Measurements from ENCODE around the gene KRT34.

Gene KRT34

GRCh38 chr17:41393294-41393693, 11.2 kb upstream of the KRT34 start:
- H3K79me2 ChIP-seq (ENCODE audit: control insufficient read depth, low read length): no peaks in the 10 kb centered on the region
- no peaks in the 10 kb centered on the region for H3K4me1 ChIP-seq (ENCODE audit: control insufficient read depth, low read length)
- TF ChIP-seq EZH2phosphoT487 (IDR thresholded peaks at IDR 0.05; ENCODE audit: borderline replicate concordance, low read length) (no peak), CTCF (IDR thresholded peaks at IDR 0.05; ENCODE audit: low read depth, low read length, poor library complexity, severe bottlenecking) (no peak)
- H3K27me3 ChIP-seq (ENCODE audit: control insufficient read depth, low read length): peaks cover 9% of the 10 kb centered on the region; the same call in 1 of the 2 replicates
- no peaks in the 10 kb centered on the region for H3K9me2 ChIP-seq (replicated peaks; ENCODE audit: control insufficient read depth, low read length)
- no peaks in the 10 kb centered on the region for H3F3A ChIP-seq (ENCODE audit: control insufficient read depth, insufficient read depth)
- no peaks in the 10 kb centered on the region for H3K36me3 ChIP-seq (ENCODE audit: control insufficient read depth, low read length)
- no peak overlapping the region for H3K27ac ChIP-seq (ENCODE audit: low read depth, low read length)
- H3K4me2 ChIP-seq (ENCODE audit: low read length): no peak overlapping the region
- no peak overlapping the region for H3K4me3 ChIP-seq (ENCODE audit: low read length)
- H3K9me3 ChIP-seq (ENCODE audit: control insufficient read depth, insufficient read depth, low read length): no peaks in the 10 kb centered on the region
- H4K20me1 ChIP-seq (ENCODE audit: control insufficient read depth, insufficient read depth, low read depth, low read length): no peaks in the 10 kb centered on the region

GRCh38 chr17:41392278-41392677, 10.2 kb upstream of the KRT34 start:
- H3K79me2 ChIP-seq (ENCODE audit: control insufficient read depth, low read length): no peaks in the 10 kb centered on the region
- TF ChIP-seq CTCF (IDR thresholded peaks at IDR 0.05; ENCODE audit: low read depth, low read length, poor library complexity, severe bottlenecking): no peak
- no peak for TF ChIP-seq EZH2phosphoT487 (IDR thresholded peaks at IDR 0.05; ENCODE audit: borderline replicate concordance, low read length)
- no peaks in the 10 kb centered on the region for H3K9me2 ChIP-seq (replicated peaks; ENCODE audit: control insufficient read depth, low read length)
- H3K4me3 ChIP-seq (ENCODE audit: low read length): no peak overlapping the region
- H3K36me3 ChIP-seq (ENCODE audit: control insufficient read depth, low read length): no peaks in the 10 kb centered on the region
- peaks cover 9% of the 10 kb centered on the region; the same call in 1 of the 2 replicates for H3K27me3 ChIP-seq (ENCODE audit: control insufficient read depth, low read length)
- no peaks in the 10 kb centered on the region for H3K4me1 ChIP-seq (ENCODE audit: control insufficient read depth, low read length)
- H3K27ac ChIP-seq (ENCODE audit: low read depth, low read length): no peak overlapping the region
- no peak overlapping the region for H3K4me2 ChIP-seq (ENCODE audit: low read length)
- no peaks in the 10 kb centered on the region for H4K20me1 ChIP-seq (ENCODE audit: control insufficient read depth, insufficient read depth, low read depth, low read length)
- H3K9me3 ChIP-seq (ENCODE audit: control insufficient read depth, insufficient read depth, low read length): no peaks in the 10 kb centered on the region
- no peaks in the 10 kb centered on the region for H3F3A ChIP-seq (ENCODE audit: control insufficient read depth, insufficient read depth)

- Histone ChIP-seq H3K79me2 (ENCODE audit: control insufficient read depth, low read length) (no peaks in the 10 kb centered on the region), H3K27me3 (ENCODE audit: control insufficient read depth, low read length) (peaks cover 9% of the 10 kb centered on the region; the same call in 1 of the 2 replicates), H3K4me2 (ENCODE audit: low read length) (no peak overlapping the region), H3F3A (ENCODE audit: control insufficient read depth, insufficient read depth) (no peaks in the 10 kb centered on the region), H3K9me3 (ENCODE audit: control insufficient read depth, insufficient read depth, low read length) (no peaks in the 10 kb centered on the region), H3K27ac (ENCODE audit: low read depth, low read length) (no peak overlapping the region), H3K4me1 (ENCODE audit: control insufficient read depth, low read length) (no peaks in the 10 kb centered on the region), H3K36me3 (ENCODE audit: control insufficient read depth, low read length) (no peaks in the 10 kb centered on the region), H3K4me3 (ENCODE audit: low read length) (no peak overlapping the region), H3K9me2 (replicated peaks; ENCODE audit: control insufficient read depth, low read length) (no peaks in the 10 kb centered on the region), H4K20me1 (ENCODE audit: control insufficient read depth, insufficient read depth, low read depth, low read length) (no peaks in the 10 kb centered on the region)
- TF ChIP-seq EZH2phosphoT487 (IDR thresholded peaks at IDR 0.05; ENCODE audit: borderline replicate concordance, low read length) (no peak), CTCF (IDR thresholded peaks at IDR 0.05; ENCODE audit: low read depth, low read length, poor library complexity, severe bottlenecking) (no peak)
Measured at GRCh38 chr17:41391535-41391934, 9.4 kb upstream of the KRT34 start.
